H1 (cell line): ENCODE data around the gene MS4A15. TPM values are rescaled to one million over a fixed set of nuclear protein-coding genes. Genes with fewer than 3 reads are reported as not detected.

Source experiments
- BCL11A ChIP-seq, 2 experiments: IDR thresholded peaks; one replicate each; pipeline ENCODE4 v1.6.1; 2011; ENCODE audit warnings: low read depth in 2 of 2, low read length in 2 of 2, mild to moderate bottlenecking in 2 of 2
- KDM4A ChIP-seq: IDR thresholded peaks from one replicate; pipeline ENCODE4 v1.7.1; 2012; ENCODE audit warnings: low read depth, mild to moderate bottlenecking, moderate library complexity, low read length, inconsistent platforms; ENCODE audit not compliant: severe bottlenecking
- SIRT6 ChIP-seq: IDR thresholded peaks from one replicate; pipeline ENCODE4 v1.7.1; 2012; ENCODE audit warnings: low read length, inconsistent platforms
- SP4 ChIP-seq: IDR thresholded peaks from 2 replicates; pipeline ENCODE4 v1.6.1; 2012; ENCODE audit warnings: low read length, inconsistent platforms
- TAF1 ChIP-seq: IDR thresholded peaks from 2 replicates; pipeline ENCODE4 v1.6.1; 2011; ENCODE audit warnings: mild to moderate bottlenecking, low read depth, low read length
- TEAD4 ChIP-seq: IDR thresholded peaks from 2 replicates; pipeline ENCODE4 v1.6.1; 2012; ENCODE audit warnings: low read depth, low read length, inconsistent platforms, mixed read lengths
- polyA plus RNA-seq, 7 experiments: library from polyadenylated mRNA; depleted of rRNA in 3 of 7; stranded (reverse) in 5 of 7; unstranded in 2 of 7; fragments of >200 nt in 5 of 7; fragments of 200-250 nt in 2 of 7; gene quantifications; 1 replicate in 5 of 7; 2 replicates in 1 of 7; 4 replicates in 1 of 7; pipeline versions ENCODE4 v1.2.1 to v1.2.3, GENCODE V29; 2011 to 2013; ENCODE audit warnings: missing spikeins in 2 of 7, mixed read lengths in 2 of 7
- total RNA-seq: library from RNA; stranded (reverse); fragmentation: NEBNext Ultra II Directional; extraction: Animal tissue kit (Norgen Biotek cat#: 25700); gene quantifications from 2 replicates; pipeline ENCODE4 v1.2.1, GENCODE V29; 2021
- TF ChIP-seq, protein P1 (sequence below): fragments of 300-600 bp; sonication (generic); IDR thresholded peaks from 2 replicates; pipeline ENCODE4 v1.7.1; 2012; ENCODE audit warnings: low read length, moderate library complexity, mild to moderate bottlenecking, inconsistent platforms; ENCODE audit not compliant: insufficient replicate concordance

MS4A15 gene
- total and polyA plus RNA-seq, 2 of the 8 experiments (the other 6 are each of a cell fraction or from before 2014, with no cell fraction given): 0.15 to 0.17 TPM

DNA sequence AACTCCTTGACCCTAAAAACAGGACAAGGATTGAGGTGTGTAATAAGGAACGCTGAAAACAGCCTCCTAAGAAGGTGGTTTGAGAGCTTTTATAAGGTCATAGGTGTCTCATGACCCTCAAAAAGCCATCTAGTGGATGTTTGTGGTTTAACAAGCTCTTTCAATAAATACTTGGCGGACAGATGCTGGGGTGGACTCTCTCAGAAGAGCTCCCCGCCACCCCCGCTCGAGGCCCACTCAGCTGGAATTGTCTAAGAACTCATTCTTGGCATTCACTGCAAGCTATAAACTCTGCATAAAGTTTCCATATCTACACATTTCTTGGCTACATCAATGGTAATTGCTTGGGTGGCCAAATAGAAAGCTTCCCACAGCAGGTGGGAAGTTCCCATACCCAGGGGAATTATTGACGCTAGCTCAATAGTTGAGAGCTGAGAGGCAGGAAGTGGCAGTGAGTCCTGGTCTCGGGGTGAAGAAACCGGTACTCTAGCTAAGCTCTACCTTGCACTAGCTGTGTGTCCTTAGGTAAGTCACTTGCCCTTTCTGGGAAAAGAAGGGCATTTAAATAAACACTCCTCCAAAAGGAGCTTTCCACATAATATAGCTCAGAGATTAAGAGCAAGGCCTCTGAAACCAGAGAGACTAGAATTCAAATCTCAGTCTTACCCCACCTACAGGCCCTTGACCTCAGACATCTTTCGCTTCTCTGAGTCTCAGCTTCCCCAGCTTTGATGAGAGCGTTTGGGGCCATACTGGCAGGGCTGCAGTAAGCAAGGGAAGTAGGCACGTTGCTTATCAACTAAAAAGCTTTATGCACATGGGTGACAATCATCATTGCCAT is 6.4 kb downstream of the MS4A15 start (continued):
- TF ChIP-seq SIRT6: no peak
- no peak for TF ChIP-seq SP4
- TF ChIP-seq BCL11A (IDR thresholded peaks at IDR 0.05; ENCODE audit: low read depth in 2 of 2, low read length in 2 of 2): no peak
- TF ChIP-seq, protein P1, sequence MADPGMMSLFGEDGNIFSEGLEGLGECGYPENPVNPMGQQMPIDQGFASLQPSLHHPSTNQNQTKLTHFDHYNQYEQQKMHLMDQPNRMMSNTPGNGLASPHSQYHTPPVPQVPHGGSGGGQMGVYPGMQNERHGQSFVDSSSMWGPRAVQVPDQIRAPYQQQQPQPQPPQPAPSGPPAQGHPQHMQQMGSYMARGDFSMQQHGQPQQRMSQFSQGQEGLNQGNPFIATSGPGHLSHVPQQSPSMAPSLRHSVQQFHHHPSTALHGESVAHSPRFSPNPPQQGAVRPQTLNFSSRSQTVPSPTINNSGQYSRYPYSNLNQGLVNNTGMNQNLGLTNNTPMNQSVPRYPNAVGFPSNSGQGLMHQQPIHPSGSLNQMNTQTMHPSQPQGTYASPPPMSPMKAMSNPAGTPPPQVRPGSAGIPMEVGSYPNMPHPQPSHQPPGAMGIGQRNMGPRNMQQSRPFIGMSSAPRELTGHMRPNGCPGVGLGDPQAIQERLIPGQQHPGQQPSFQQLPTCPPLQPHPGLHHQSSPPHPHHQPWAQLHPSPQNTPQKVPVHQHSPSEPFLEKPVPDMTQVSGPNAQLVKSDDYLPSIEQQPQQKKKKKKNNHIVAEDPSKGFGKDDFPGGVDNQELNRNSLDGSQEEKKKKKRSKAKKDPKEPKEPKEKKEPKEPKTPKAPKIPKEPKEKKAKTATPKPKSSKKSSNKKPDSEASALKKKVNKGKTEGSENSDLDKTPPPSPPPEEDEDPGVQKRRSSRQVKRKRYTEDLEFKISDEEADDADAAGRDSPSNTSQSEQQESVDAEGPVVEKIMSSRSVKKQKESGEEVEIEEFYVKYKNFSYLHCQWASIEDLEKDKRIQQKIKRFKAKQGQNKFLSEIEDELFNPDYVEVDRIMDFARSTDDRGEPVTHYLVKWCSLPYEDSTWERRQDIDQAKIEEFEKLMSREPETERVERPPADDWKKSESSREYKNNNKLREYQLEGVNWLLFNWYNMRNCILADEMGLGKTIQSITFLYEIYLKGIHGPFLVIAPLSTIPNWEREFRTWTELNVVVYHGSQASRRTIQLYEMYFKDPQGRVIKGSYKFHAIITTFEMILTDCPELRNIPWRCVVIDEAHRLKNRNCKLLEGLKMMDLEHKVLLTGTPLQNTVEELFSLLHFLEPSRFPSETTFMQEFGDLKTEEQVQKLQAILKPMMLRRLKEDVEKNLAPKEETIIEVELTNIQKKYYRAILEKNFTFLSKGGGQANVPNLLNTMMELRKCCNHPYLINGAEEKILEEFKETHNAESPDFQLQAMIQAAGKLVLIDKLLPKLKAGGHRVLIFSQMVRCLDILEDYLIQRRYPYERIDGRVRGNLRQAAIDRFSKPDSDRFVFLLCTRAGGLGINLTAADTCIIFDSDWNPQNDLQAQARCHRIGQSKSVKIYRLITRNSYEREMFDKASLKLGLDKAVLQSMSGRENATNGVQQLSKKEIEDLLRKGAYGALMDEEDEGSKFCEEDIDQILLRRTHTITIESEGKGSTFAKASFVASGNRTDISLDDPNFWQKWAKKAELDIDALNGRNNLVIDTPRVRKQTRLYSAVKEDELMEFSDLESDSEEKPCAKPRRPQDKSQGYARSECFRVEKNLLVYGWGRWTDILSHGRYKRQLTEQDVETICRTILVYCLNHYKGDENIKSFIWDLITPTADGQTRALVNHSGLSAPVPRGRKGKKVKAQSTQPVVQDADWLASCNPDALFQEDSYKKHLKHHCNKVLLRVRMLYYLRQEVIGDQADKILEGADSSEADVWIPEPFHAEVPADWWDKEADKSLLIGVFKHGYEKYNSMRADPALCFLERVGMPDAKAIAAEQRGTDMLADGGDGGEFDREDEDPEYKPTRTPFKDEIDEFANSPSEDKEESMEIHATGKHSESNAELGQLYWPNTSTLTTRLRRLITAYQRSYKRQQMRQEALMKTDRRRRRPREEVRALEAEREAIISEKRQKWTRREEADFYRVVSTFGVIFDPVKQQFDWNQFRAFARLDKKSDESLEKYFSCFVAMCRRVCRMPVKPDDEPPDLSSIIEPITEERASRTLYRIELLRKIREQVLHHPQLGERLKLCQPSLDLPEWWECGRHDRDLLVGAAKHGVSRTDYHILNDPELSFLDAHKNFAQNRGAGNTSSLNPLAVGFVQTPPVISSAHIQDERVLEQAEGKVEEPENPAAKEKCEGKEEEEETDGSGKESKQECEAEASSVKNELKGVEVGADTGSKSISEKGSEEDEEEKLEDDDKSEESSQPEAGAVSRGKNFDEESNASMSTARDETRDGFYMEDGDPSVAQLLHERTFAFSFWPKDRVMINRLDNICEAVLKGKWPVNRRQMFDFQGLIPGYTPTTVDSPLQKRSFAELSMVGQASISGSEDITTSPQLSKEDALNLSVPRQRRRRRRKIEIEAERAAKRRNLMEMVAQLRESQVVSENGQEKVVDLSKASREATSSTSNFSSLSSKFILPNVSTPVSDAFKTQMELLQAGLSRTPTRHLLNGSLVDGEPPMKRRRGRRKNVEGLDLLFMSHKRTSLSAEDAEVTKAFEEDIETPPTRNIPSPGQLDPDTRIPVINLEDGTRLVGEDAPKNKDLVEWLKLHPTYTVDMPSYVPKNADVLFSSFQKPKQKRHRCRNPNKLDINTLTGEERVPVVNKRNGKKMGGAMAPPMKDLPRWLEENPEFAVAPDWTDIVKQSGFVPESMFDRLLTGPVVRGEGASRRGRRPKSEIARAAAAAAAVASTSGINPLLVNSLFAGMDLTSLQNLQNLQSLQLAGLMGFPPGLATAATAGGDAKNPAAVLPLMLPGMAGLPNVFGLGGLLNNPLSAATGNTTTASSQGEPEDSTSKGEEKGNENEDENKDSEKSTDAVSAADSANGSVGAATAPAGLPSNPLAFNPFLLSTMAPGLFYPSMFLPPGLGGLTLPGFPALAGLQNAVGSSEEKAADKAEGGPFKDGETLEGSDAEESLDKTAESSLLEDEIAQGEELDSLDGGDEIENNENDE: no peak
- TF ChIP-seq KDM4A: no peak
- TF ChIP-seq TAF1: no peak
- no peak for TF ChIP-seq TEAD4
